Endothelial cell of umbilical vein (primary cell): ENCODE results near the gene ATP6V0D1. TPM values are rescaled to one million over a fixed set of nuclear protein-coding genes. Genes with fewer than 3 reads are reported as not detected.

Experiments
- BruUV-seq: library from RNA; stranded (reverse); fragments of 400-500 nt; replicated peaks from 2 replicates; lab custom pipeline; 2021; lab: Mats Ljungman, UMichigan
- CTCF ChIA-PET: fragments of 300-600, 350-600 bp; sonication (Branson Sonifier 250); formaldehyde crosslinking; loops from one replicate; lab custom pipeline; 2021; ENCODE audit warnings: antibody characterized with exemption, inconsistent platforms; lab: Charles Lee
- POLR2A ChIA-PET: fragments of 300-600, 350-600 bp; sonication (Branson Sonifier 250); formaldehyde crosslinking; loops from one replicate; lab custom pipeline; 2021; ENCODE audit warnings: antibody characterized with exemption, inconsistent platforms; lab: Charles Lee
- DNase-seq: peaks from one replicate; pipeline ENCODE4 v3.0.0-alpha.2; 2011; ENCODE audit warnings: low read depth, low spot score
- FAIRE-seq: peaks from 2 replicates; lab custom pipeline; 2011; peaks lifted over from hg19 to GRCh38; lab: Jason Lieb, UNC
- H2AFZ ChIP-seq: 2 replicates; pipeline ENCODE4 v1.6.0; 2012; ENCODE audit warnings: low read depth, low read length, control low read depth, inconsistent platforms
- H3K27ac ChIP-seq: 2 replicates; pipeline ENCODE4 v1.5.1; 2011; ENCODE audit warnings: low read depth, mild to moderate bottlenecking, control low read depth, low read length, moderate library complexity; ENCODE audit not compliant: insufficient read depth
- H3K27me3 ChIP-seq, 2 experiments: 2 replicates each; pipeline versions ENCODE4 v1.6.0 to v1.6.1; 2011; ENCODE audit warnings: low read length in 2 of 2, mixed read lengths in 1 of 2; ENCODE audit not compliant: control insufficient read depth in 2 of 2, insufficient read depth in 2 of 2
- H3K36me3 ChIP-seq, 2 experiments: 2 replicates in 1 of 2; 3 replicates in 1 of 2; pipeline ENCODE4 v1.5.1; 2011; ENCODE audit warnings: low read length in 2 of 2, mild to moderate bottlenecking in 1 of 2, moderate library complexity in 1 of 2; ENCODE audit not compliant: control insufficient read depth in 2 of 2, insufficient read depth in 2 of 2; ENCODE audit errors: extremely low read depth in 1 of 2
- H3K4me1 ChIP-seq: 3 replicates; pipeline ENCODE4 v1.5.1; 2011; ENCODE audit warnings: mild to moderate bottlenecking, low read length; ENCODE audit not compliant: control insufficient read depth, insufficient read depth; ENCODE audit errors: extremely low read depth
- H3K4me2 ChIP-seq: 2 replicates; pipeline ENCODE4 v1.6.1; 2011; ENCODE audit warnings: low read length, control low read depth, mixed read lengths; ENCODE audit not compliant: insufficient read depth
- H3K4me3 ChIP-seq, 3 experiments: fragments of 200-600 bp in 1 of 3; sonication (generic), shearing (Covaris generic) in 1 of 3; replicated peaks in 1 of 3; 2 replicates each; pipeline ENCODE4 v1.5.1; 2011 to 2016; ENCODE audit warnings: control low read depth in 3 of 3, low read length in 3 of 3, mild to moderate bottlenecking in 2 of 3, inconsistent platforms in 1 of 3, low read depth in 1 of 3, moderate library complexity in 1 of 3; ENCODE audit not compliant: insufficient read depth in 1 of 3
- H3K79me2 ChIP-seq: 2 replicates; pipeline ENCODE4 v1.6.0; 2012; ENCODE audit warnings: low read length, inconsistent platforms; ENCODE audit not compliant: control insufficient read depth, insufficient read depth
- H3K9ac ChIP-seq: replicated peaks from 2 replicates; pipeline ENCODE3; 2011; ENCODE audit warnings: low read length, control low read depth; ENCODE audit not compliant: insufficient read depth; ENCODE audit errors: extremely low read depth
- H3K9me1 ChIP-seq: replicated peaks from 3 replicates; pipeline ENCODE4 v1.6.0; 2011; ENCODE audit warnings: mild to moderate bottlenecking, low read length; ENCODE audit not compliant: control insufficient read depth, insufficient read depth; ENCODE audit errors: extremely low read depth
- H3K9me3 ChIP-seq: replicated peaks from 2 replicates; pipeline ENCODE4 v1.5.1; 2012; ENCODE audit warnings: low read length, inconsistent platforms; ENCODE audit not compliant: control insufficient read depth, insufficient read depth
- H4K20me1 ChIP-seq: replicated peaks from 2 replicates; pipeline ENCODE3; 2011; ENCODE audit warnings: mild to moderate bottlenecking, low read length; ENCODE audit not compliant: control insufficient read depth, insufficient read depth; ENCODE audit errors: extremely low read depth
- CTCF ChIP-seq, 2 donors: IDR thresholded peaks; 1 replicate in 1 of 2; 2 replicates in 1 of 2; pipeline ENCODE4 v1.5.1; 2011; ENCODE audit warnings: low read length in 2 of 2, mild to moderate bottlenecking in 2 of 2, moderate library complexity in 2 of 2, control low read depth in 1 of 2, inconsistent platforms in 1 of 2, low read depth in 1 of 2; ENCODE audit not compliant: insufficient read depth in 1 of 2; ENCODE audit errors: extremely low read depth in 1 of 2
- EZH2 ChIP-seq: IDR thresholded peaks from 2 replicates; pipeline ENCODE4 v1.6.1; 2012; ENCODE audit warnings: borderline replicate concordance, low read depth, mild to moderate bottlenecking, moderate library complexity, low read length, inconsistent platforms; ENCODE audit not compliant: severe bottlenecking
- FOS ChIP-seq: IDR thresholded peaks from 2 replicates; pipeline ENCODE4 v1.6.1; 2011; ENCODE audit warnings: mild to moderate bottlenecking, low read length, moderate library complexity, borderline replicate concordance; ENCODE audit not compliant: insufficient read depth
- GATA2 ChIP-seq: IDR thresholded peaks from 2 replicates; pipeline ENCODE4 v1.7.0; 2011; ENCODE audit warnings: low read depth, mild to moderate bottlenecking, moderate library complexity, mixed read lengths, low read length; ENCODE audit not compliant: insufficient read length, insufficient read depth
- JUN ChIP-seq: IDR thresholded peaks from 2 replicates; pipeline ENCODE4 v1.6.1; 2011; ENCODE audit warnings: borderline replicate concordance, low read depth; ENCODE audit not compliant: insufficient read length, insufficient read depth
- MAX ChIP-seq: IDR thresholded peaks from 2 replicates; pipeline ENCODE4 v1.6.1; 2011; ENCODE audit not compliant: insufficient read depth, insufficient read length
- MYC ChIP-seq: IDR thresholded peaks from one replicate; pipeline ENCODE4 v1.6.1; 2011; ENCODE audit warnings: mild to moderate bottlenecking, low read depth, low read length
- POLR2A ChIP-seq: IDR thresholded peaks from 2 replicates; pipeline ENCODE4 v1.6.1; 2012; ENCODE audit warnings: low read depth, mild to moderate bottlenecking, control low read depth, low read length
- POLR2AphosphoS5 ChIP-seq: IDR thresholded peaks from 2 replicates; pipeline ENCODE4 v1.6.1; 2012; ENCODE audit warnings: low read depth, mild to moderate bottlenecking, control low read depth, low read length, moderate library complexity; ENCODE audit not compliant: insufficient read depth
- dilution Hi-C: fragments of 300-500 bp; cut with MboI; formaldehyde crosslinking; loops from one replicate; pipeline ENCODE4 v1.15.0; 2019; ENCODE audit warnings: low sequenced_read_pairs; ENCODE audit not compliant: extremely low pct_ligation_motif_present
- intact Hi-C: fragments of 100-400 bp; cut with micrococcal nuclease; formaldehyde crosslinking; loops from one replicate; pipeline ENCODE4 v1.10.0; 2022
- polyA plus RNA-seq, 4 experiments: library from polyadenylated mRNA; depleted of rRNA in 3 of 4; stranded (reverse) in 3 of 4; unstranded in 1 of 4; fragments of >200 nt; gene quantifications; 2 replicates each; pipeline versions ENCODE4 v1.2.1 to v1.2.3, GENCODE V29; 2011 to 2012; ENCODE audit warnings: missing spikeins in 1 of 4
- total RNA-seq: library from RNA; stranded (reverse); gene quantifications from 2 replicates; pipeline ENCODE4 v1.2.3, GENCODE V29; 2021

The ATP6V0D1 gene
- total and polyA plus RNA-seq, 2 donors (not counting 3 experiments of a cell fraction or from before 2014, with no cell fraction given) = 82.8 to 232 TPM

- Histone ChIP-seq H3K4me1 (peaks cover 16% of the 10 kb centered on the region), H3K4me3 (no peak overlapping the region), H3K9ac (no peak overlapping the region), H3K79me2 (peaks cover 20% of the 10 kb centered on the region), H3K9me1 (no peaks in the 10 kb centered on the region), H3K27me3 (no peaks in the 10 kb centered on the region), H2AFZ (no peak overlapping the region), H3K4me2 (no peak overlapping the region), H3K27ac (no peak overlapping the region), H3K36me3 (no peaks in the 10 kb centered on the region), H4K20me1 (no peaks in the 10 kb centered on the region), H3K9me3 (no peaks in the 10 kb centered on the region)
- POLR2A ChIA-PET = interaction anchor here (1.5 kb wide), 1 partner anchor 11 kb away, joined by 5 read pairs; no protein-coding TSS in a partner anchor
- intact Hi-C loops (loop anchor here (10.0 kb wide), 2 partner anchors 279 to 399 kb away; partner anchors contain the start of genes RANBP10 and TSNAXIP1), dilution Hi-C loops (no loop called here)
- CTCF ChIA-PET = interaction anchor here (1.4 to 7.3 kb wide), 3 partner anchors 12 to 118 kb away, joined by 3 to 246 read pairs (median 11); partner anchors contain the start of gene CARMIL2
- FAIRE-seq (no peak), DNase-seq (no peak)
- TF ChIP-seq EZH2 = no peak
- no peak for TF ChIP-seq MYC
- TF ChIP-seq POLR2A = no peak
- TF ChIP-seq JUN = no peak
- no peak for TF ChIP-seq FOS
- no peak for TF ChIP-seq MAX
- no peak for TF ChIP-seq POLR2AphosphoS5
- TF ChIP-seq GATA2 = no peak
- no peak for TF ChIP-seq CTCF (IDR thresholded peaks at IDR 0.05; ENCODE audit: extremely low read depth in 1 of 2, insufficient read depth in 1 of 2, low read depth in 1 of 2, low read length in 2 of 2)
- BruUV-seq = no TSS peak
Measured at GRCh38 chr16:67526149-67526791, 45.3 kb upstream of the ATP6V0D1 start.
